GM12801 (cell line): ENCODE measurements around the gene METTL1.

ENCODE experiments used
- CTCF ChIP-seq: IDR thresholded peaks from one replicate; pipeline ENCODE4 v1.5.1; 2011; ENCODE audit warnings: control low read depth; ENCODE audit not compliant: insufficient read length; ENCODE audit errors: extremely low read depth

METTL1 gene

GRCh38 chr12:57758552-57759359 lies 13.1 kb downstream of the METTL1 start:
- no peak for TF ChIP-seq CTCF

- no peak for TF ChIP-seq CTCF
Observed at GRCh38 chr12:57757771-57758170, 14.1 kb downstream of the METTL1 start.

- no peak for TF ChIP-seq CTCF
Observed at GRCh38 chr12:57756406-57757341, 15.2 kb downstream of the METTL1 start.

DNA sequence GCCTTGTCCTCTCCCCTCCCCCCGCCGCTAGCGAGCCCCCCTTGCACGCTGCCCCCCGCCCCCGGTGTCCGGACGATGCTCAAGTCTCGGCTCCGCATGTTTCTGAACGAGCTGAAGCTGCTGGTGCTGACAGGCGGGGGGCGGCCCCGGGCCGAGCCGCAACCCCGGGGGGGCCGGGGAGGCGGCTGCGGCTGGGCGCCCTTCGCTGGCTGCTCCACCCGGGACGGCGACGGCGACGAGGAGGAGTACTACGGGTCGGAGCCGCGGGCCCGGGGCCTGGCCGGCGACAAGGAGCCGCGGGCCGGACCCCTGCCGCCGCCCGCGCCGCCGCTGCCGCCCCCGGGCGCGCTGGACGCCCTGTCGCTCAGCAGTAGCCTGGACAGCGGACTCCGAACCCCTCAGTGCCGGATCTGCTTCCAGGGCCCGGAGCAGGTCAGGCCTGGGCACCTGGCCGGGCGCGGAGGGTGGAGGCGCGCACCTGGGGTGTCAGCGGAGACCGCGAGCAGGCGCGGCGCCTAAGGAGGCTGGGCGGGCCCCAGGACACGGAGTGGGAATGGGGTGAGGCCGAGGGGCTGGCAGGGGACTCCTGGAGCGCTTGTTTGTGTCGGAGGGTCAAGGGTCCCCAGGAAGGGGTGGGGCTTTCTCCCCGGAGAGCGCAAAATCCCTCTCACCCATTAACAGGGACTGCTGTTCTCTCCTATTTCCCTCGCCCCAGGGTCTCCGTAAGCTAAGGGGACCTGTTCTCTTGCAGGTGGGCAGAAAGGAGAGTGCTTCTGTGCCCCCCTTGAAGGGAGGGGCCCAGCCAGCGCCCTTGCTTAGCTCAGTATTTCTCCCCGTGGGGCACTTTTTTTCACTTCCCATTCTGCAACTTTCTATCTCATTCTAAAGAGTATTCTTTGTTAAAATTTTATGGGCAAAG lies 16.2 kb downstream of the METTL1 start:
- TF ChIP-seq CTCF = no peak

- no peak for TF ChIP-seq CTCF
Observed at GRCh38 chr12:57755194-57755453, 16.8 kb downstream of the METTL1 start.

GRCh38 chr12:57754411-57755193 lies 17.3 kb downstream of the METTL1 start, which contains the start of gene MARCHF9:
MARCHF9 (plus strand) TSS chr12:57755103; CDS start chr12:57755529, 426 bp downstream.
- TF ChIP-seq CTCF = no peak
